Astrocyte (in vitro differentiated cells and primary cell): Measurements from ENCODE around the gene ZFP82. TPM values are rescaled to one million over a fixed set of nuclear protein-coding genes. Genes with fewer than 3 reads are reported as not detected.

Source experiments
- DNase-seq: peaks from one replicate; pipeline ENCODE4 v3.0.0-alpha.2; 2010; ENCODE audit warnings: low read depth
- FAIRE-seq: peaks from 2 replicates; lab custom pipeline; 2011; peaks lifted over from hg19 to GRCh38; lab: Jason Lieb, UNC
- H2AFZ ChIP-seq: 2 replicates; pipeline ENCODE4 v1.6.0; 2012; ENCODE audit warnings: low read depth, low read length, inconsistent platforms
- H3K27ac ChIP-seq: 2 replicates; pipeline ENCODE4 v1.5.1; 2011; ENCODE audit warnings: low read depth, low read length, inconsistent platforms
- H3K27me3 ChIP-seq: 2 replicates; pipeline ENCODE4 v1.6.0; 2011; ENCODE audit warnings: low read length, inconsistent platforms; ENCODE audit not compliant: insufficient read depth
- H3K36me3 ChIP-seq: 2 replicates; pipeline ENCODE4 v1.5.1; 2011; ENCODE audit warnings: low read length, inconsistent platforms; ENCODE audit not compliant: insufficient read depth
- H3K4me1 ChIP-seq: 2 replicates; pipeline ENCODE4 v1.5.1; 2011; ENCODE audit warnings: low read length, inconsistent platforms; ENCODE audit not compliant: insufficient read depth
- H3K4me2 ChIP-seq: 2 replicates; pipeline ENCODE4 v1.6.0; 2012; ENCODE audit warnings: low read length, inconsistent platforms
- H3K4me3 ChIP-seq: 2 replicates; pipeline ENCODE4 v1.5.1; 2011; ENCODE audit warnings: low read depth, mild to moderate bottlenecking, low read length, inconsistent platforms; ENCODE audit not compliant: insufficient read depth
- H3K79me2 ChIP-seq: 2 replicates; pipeline ENCODE4 v1.6.0; 2012; ENCODE audit warnings: mild to moderate bottlenecking, low read length, inconsistent platforms; ENCODE audit not compliant: insufficient read depth
- H3K9ac ChIP-seq: 2 replicates; pipeline ENCODE4 v1.6.0; 2012; ENCODE audit warnings: mild to moderate bottlenecking, low read length, inconsistent platforms
- H3K9me3 ChIP-seq: 2 replicates; pipeline ENCODE4 v1.5.1; 2012; ENCODE audit warnings: low read depth, mild to moderate bottlenecking, low read length, inconsistent platforms; ENCODE audit not compliant: insufficient read depth
- H4K20me1 ChIP-seq: 2 replicates; pipeline ENCODE4 v1.6.0; 2012; ENCODE audit warnings: low read length, inconsistent platforms; ENCODE audit not compliant: insufficient read depth
- H3K27ac Mint-ChIP-seq: one replicate; pipeline ENCODE4 v1.8.0; 2021; ENCODE audit warnings: mild to moderate bottlenecking, mixed read lengths; ENCODE audit not compliant: unreplicated experiment
- H3K27me3 Mint-ChIP-seq: one replicate; pipeline ENCODE4 v1.8.0; 2021; ENCODE audit warnings: low read depth, mixed read lengths; ENCODE audit not compliant: unreplicated experiment
- H3K36me3 Mint-ChIP-seq: one replicate; pipeline ENCODE4 v1.8.0; 2021; ENCODE audit warnings: low read depth, mixed read lengths; ENCODE audit not compliant: unreplicated experiment
- H3K4me1 Mint-ChIP-seq: one replicate; pipeline ENCODE4 v1.8.0; 2021; ENCODE audit warnings: low read depth, mixed read lengths; ENCODE audit not compliant: unreplicated experiment
- H3K4me3 Mint-ChIP-seq: one replicate; pipeline ENCODE4 v1.8.0; 2021; ENCODE audit warnings: mild to moderate bottlenecking, moderate library complexity, mixed read lengths; ENCODE audit not compliant: unreplicated experiment
- H3K9me3 Mint-ChIP-seq: one replicate; pipeline ENCODE4 v1.8.0; 2021; ENCODE audit warnings: mild to moderate bottlenecking, mixed read lengths; ENCODE audit not compliant: unreplicated experiment
- EZH2 ChIP-seq: IDR thresholded peaks from 2 replicates; pipeline ENCODE4 v1.6.1; 2012; ENCODE audit warnings: mild to moderate bottlenecking, low read length, inconsistent platforms; ENCODE audit not compliant: insufficient read depth
- total RNA-seq: library from RNA; stranded (reverse); gene quantifications from 2 replicates; pipeline ENCODE4 v1.2.1, GENCODE V29; 2021
- TF ChIP-seq, protein P1 (sequence below): IDR thresholded peaks from 2 replicates; pipeline ENCODE4 v1.5.1; 2011; ENCODE audit warnings: low read depth, mild to moderate bottlenecking, inconsistent platforms, low read length, moderate library complexity; ENCODE audit not compliant: insufficient read depth

Gene ZFP82
- total RNA-seq, 1 donor from 2014 or later, result 6.4 TPM

DNA sequence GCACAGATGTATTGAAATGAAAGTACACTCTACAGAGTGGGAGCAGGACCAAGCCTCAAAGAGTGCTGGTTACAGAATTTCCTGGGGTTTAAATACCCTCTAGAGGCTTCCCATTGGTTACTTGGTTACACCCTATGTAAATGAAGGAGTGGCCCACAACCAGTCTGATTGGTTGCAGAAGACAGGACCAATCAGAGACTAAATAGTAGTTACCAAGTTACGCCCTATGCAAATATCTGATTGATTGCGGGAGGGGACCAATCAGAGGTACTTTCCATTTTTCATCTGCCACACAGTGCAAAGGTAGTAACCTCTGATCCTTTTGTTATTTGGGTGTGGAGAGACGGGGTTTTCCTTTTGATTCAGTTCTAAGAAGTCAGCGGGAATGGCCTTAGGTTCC lies 5.5 kb upstream of the ZFP82 start:
- H3K4me3 Mint-ChIP-seq, result no peak overlapping the region
- H3K27me3 Mint-ChIP-seq, result peaks cover 4% of the 10 kb centered on the region
- no peak for FAIRE-seq
- Histone ChIP-seq H3K4me3 (no peak overlapping the region), H2AFZ (no peak overlapping the region), H3K36me3 (no peaks in the 10 kb centered on the region), H4K20me1 (no peaks in the 10 kb centered on the region), H3K4me2 (no peak overlapping the region), H3K4me1 (no peaks in the 10 kb centered on the region), H3K27ac (no peak overlapping the region), H3K79me2 (no peaks in the 10 kb centered on the region), H3K27me3 (no peaks in the 10 kb centered on the region), H3K9me3 (peaks cover 11% of the 10 kb centered on the region), H3K9ac (no peak overlapping the region)
- DNase-seq, result no peak
- H3K4me1 Mint-ChIP-seq, result peaks cover 2% of the 10 kb centered on the region
- TF ChIP-seq, protein P1, sequence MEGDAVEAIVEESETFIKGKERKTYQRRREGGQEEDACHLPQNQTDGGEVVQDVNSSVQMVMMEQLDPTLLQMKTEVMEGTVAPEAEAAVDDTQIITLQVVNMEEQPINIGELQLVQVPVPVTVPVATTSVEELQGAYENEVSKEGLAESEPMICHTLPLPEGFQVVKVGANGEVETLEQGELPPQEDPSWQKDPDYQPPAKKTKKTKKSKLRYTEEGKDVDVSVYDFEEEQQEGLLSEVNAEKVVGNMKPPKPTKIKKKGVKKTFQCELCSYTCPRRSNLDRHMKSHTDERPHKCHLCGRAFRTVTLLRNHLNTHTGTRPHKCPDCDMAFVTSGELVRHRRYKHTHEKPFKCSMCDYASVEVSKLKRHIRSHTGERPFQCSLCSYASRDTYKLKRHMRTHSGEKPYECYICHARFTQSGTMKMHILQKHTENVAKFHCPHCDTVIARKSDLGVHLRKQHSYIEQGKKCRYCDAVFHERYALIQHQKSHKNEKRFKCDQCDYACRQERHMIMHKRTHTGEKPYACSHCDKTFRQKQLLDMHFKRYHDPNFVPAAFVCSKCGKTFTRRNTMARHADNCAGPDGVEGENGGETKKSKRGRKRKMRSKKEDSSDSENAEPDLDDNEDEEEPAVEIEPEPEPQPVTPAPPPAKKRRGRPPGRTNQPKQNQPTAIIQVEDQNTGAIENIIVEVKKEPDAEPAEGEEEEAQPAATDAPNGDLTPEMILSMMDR, result no peak
- TF ChIP-seq EZH2, result no peak
- H3K36me3 Mint-ChIP-seq, result peaks cover 8% of the 10 kb centered on the region
- H3K9me3 Mint-ChIP-seq, result peaks cover 37% of the 10 kb centered on the region
- H3K27ac Mint-ChIP-seq, result no peak overlapping the region

DNA sequence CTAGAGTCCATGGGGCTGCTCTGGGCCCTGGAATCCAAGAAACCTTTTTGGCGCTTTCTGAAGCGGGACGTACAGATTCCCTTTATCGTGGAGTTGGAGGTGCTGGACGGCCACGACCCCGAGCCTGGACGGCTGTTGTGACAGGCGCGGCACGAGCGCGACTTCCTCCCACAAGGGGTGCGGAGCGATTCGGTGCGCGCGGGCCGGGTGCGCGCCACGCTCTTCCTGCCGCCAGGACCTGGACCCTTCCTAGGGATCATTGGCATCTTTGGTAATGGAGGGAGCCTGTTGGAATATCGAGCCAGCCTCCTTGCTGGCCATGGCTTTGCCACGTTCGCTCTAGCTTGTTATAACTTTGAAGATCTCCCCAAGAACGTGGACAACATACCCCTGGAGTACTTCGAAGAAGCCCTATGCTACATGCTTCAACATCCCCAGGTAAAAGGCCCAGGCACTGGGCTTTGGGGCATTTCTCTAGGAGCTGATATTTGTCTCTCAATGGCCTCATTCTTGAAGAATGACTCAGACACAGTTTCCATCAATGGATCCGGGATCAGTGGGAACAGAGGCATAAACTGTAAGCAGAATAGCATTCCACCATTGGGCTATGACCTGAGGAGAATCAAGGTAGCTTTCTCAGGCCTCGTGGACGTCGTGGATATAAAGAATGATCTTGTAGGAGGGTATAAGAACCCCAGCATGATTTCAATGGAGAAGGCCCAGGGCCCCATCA lies 3.5 kb upstream of the ZFP82 start:
- H3K4me3 ChIP-seq, result peak overlapping the region; percentile 50
- H3K4me2 ChIP-seq, result peak overlapping the region; percentile 82
- FAIRE-seq, result no peak
- no peak overlapping the region for H3K27ac ChIP-seq
- H3K27me3 ChIP-seq, result no peaks in the 10 kb centered on the region
- Mint-ChIP-seq H3K9me3 (peaks cover 39% of the 10 kb centered on the region), H3K36me3 (peaks cover 18% of the 10 kb centered on the region), H3K27ac (peak overlapping the region; percentile 31), H3K4me1 (peaks cover 6% of the 10 kb centered on the region), H3K27me3 (peaks cover 4% of the 10 kb centered on the region), H3K4me3 (peak overlapping the region; percentile 1)
- H3K9me3 ChIP-seq, result peaks cover 8% of the 10 kb centered on the region
- H2AFZ ChIP-seq, result peak overlapping the region; percentile 83
- H3K36me3 ChIP-seq, result no peaks in the 10 kb centered on the region
- H4K20me1 ChIP-seq, result no peaks in the 10 kb centered on the region
- peaks cover 5% of the 10 kb centered on the region for H3K4me1 ChIP-seq
- peaks cover 12% of the 10 kb centered on the region for H3K79me2 ChIP-seq
- TF ChIP-seq, protein P1, result no peak
- peak; percentile 14 for DNase-seq
- peak overlapping the region; percentile 31 for H3K9ac ChIP-seq
